ENCODE data around the gene CSN1S1. TPM values are rescaled to one million over a fixed set of nuclear protein-coding genes. Genes with fewer than 3 reads are reported as not detected.

The CSN1S1 gene
- total RNA-seq, 1 experiment from 2014 or later: not detected

GRCh38 chr4:69995526-69996016 lies 64.7 kb downstream of the CSN1S1 start, which contains the start of gene STATH:
Gene STATH (plus strand): TSS chr4:69995966. CDS start chr4:69998438, 2,472 bp downstream.
- Mint-ChIP-seq H3K36me3 (no peaks in the 10 kb centered on the region), H3K9me3 (no peaks in the 10 kb centered on the region), H3K27me3 (ENCODE audit: low read depth) (no peaks in the 10 kb centered on the region), H3K4me1 (peaks cover 3% of the 10 kb centered on the region; the same call in 1 of the 2 replicates), H3K27ac (no peak within 1 kb of the TSS), H3K4me3 (no peak within 1 kb of the TSS)
- ChIA-PET CTCF (no interaction called here), POLR2A (no interaction called here)
- ATAC-seq: no peak
- DNase-seq (ENCODE audit: low spot score): no peak
- TF ChIP-seq GTF2I (CRISPR knock-in tag; conservative IDR thresholded peaks at IDR 0.05) (no peak), KAT7 (CRISPR knock-in tag; IDR thresholded peaks at IDR 0.05; ENCODE audit: borderline replicate concordance) (no peak), USF2 (CRISPR knock-in tag; IDR thresholded peaks at IDR 0.05) (no peak), JUN (CRISPR knock-in tag; IDR thresholded peaks at IDR 0.05) (no peak), GABPB1 (CRISPR knock-in tag; IDR thresholded peaks at IDR 0.05) (no peak), ZNF232 (CRISPR knock-in tag; IDR thresholded peaks at IDR 0.05) (no peak), PRRX2 (CRISPR knock-in tag; IDR thresholded peaks at IDR 0.05) (no peak), ZNF671 (CRISPR knock-in tag; IDR thresholded peaks at IDR 0.05) (no peak), FOXK1 (CRISPR knock-in tag; IDR thresholded peaks at IDR 0.05) (no peak)
- TF ChIP-seq, protein P1, sequence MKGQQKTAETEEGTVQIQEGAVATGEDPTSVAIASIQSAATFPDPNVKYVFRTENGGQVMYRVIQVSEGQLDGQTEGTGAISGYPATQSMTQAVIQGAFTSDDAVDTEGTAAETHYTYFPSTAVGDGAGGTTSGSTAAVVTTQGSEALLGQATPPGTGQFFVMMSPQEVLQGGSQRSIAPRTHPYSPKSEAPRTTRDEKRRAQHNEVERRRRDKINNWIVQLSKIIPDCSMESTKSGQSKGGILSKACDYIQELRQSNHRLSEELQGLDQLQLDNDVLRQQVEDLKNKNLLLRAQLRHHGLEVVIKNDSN (CRISPR knock-in tag; IDR thresholded peaks at IDR 0.05): no peak
- TF ChIP-seq, protein P2, sequence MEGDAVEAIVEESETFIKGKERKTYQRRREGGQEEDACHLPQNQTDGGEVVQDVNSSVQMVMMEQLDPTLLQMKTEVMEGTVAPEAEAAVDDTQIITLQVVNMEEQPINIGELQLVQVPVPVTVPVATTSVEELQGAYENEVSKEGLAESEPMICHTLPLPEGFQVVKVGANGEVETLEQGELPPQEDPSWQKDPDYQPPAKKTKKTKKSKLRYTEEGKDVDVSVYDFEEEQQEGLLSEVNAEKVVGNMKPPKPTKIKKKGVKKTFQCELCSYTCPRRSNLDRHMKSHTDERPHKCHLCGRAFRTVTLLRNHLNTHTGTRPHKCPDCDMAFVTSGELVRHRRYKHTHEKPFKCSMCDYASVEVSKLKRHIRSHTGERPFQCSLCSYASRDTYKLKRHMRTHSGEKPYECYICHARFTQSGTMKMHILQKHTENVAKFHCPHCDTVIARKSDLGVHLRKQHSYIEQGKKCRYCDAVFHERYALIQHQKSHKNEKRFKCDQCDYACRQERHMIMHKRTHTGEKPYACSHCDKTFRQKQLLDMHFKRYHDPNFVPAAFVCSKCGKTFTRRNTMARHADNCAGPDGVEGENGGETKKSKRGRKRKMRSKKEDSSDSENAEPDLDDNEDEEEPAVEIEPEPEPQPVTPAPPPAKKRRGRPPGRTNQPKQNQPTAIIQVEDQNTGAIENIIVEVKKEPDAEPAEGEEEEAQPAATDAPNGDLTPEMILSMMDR (IDR thresholded peaks at IDR 0.05): no peak

Other genes with a start within 250 kb of the CSN1S1 start
- 0.02 to 0.14 TPM (median 0.04 TPM) in 3 replicates for gene SULT1B1, start 170.4 kb upstream of the CSN1S1 start, total RNA-seq (2021)
- gene SULT1E1, start 70.9 kb upstream of the CSN1S1 start, total RNA-seq (2021): not detected in 3 replicates
- gene CSN2, start 34.7 kb downstream of the CSN1S1 start, total RNA-seq (2021): not detected in 3 replicates
- gene STATH, start 64.9 kb downstream of the CSN1S1 start, total RNA-seq (2021): not detected in 3 replicates
- not detected in 3 replicates for gene HTN3, start 97.4 kb downstream of the CSN1S1 start, total RNA-seq (2021)
- not detected in 3 replicates for gene HTN1, start 119.4 kb downstream of the CSN1S1 start, total RNA-seq (2021)
- not detected in 3 replicates for gene PRR27, start 223.2 kb downstream of the CSN1S1 start, total RNA-seq (2021)

Data from WTC11 (cell line).